ENCODE data around the gene CNOT2.

GRCh38 chr12:70197345-70197744 lies 45.9 kb upstream of the CNOT2 start:
- no peak for TF ChIP-seq POLR2AphosphoS5 (IDR thresholded peaks at IDR 0.05; ENCODE audit: insufficient read depth, low read depth, low read length)
- no peak for TF ChIP-seq CTCF (IDR thresholded peaks at IDR 0.05; ENCODE audit: extremely low read depth in 1 of 2, insufficient read depth in 1 of 2, low read depth in 1 of 2, low read length in 2 of 2)
- TF ChIP-seq POLR2A (IDR thresholded peaks at IDR 0.05; ENCODE audit: low read depth, low read length): no peak
- no peak for TF ChIP-seq MAX (IDR thresholded peaks at IDR 0.05; ENCODE audit: insufficient read depth, insufficient read length)
- TF ChIP-seq EZH2 (IDR thresholded peaks at IDR 0.05; ENCODE audit: borderline replicate concordance, low read depth, low read length, severe bottlenecking): no peak

Data from endothelial cell of umbilical vein (primary cell).